Motor neuron (in vitro differentiated cells): ENCODE measurements around the gene MYO15B. TPM values are rescaled to one million over a fixed set of nuclear protein-coding genes. Genes with fewer than 3 reads are reported as not detected.
"Not testable (repeated sequence)": the region's sequence is repeated elsewhere in the genome, so short reads cannot be mapped to it uniquely, and the experiment has no call there.

Source experiments
- ATAC-seq, 8 experiments: fragments of 200-7000 bp; cut with Tn5 transposase; replicated peaks in 6 of 8; 2 replicates each; pipeline ENCODE4 v1.8.0; 2021; ENCODE audit warnings: mild to moderate bottlenecking in 8 of 8, moderate library complexity in 8 of 8
- H3K27ac ChIP-seq, 2 donors: fragments of 250-450 bp; sonication (Bioruptor Pico); 2 replicates each; pipeline ENCODE4 v1.9.0; 2021; ENCODE audit warnings: antibody characterized with exemption in 2 of 2, mild to moderate bottlenecking in 2 of 2, moderate library complexity in 1 of 2
- H3K4me1 ChIP-seq, 2 donors: fragments of 250-450 bp; sonication (Bioruptor Pico); replicated peaks in 1 of 2; 2 replicates each; pipeline ENCODE4 v1.6.1; 2021; ENCODE audit warnings: antibody characterized with exemption in 2 of 2, mild to moderate bottlenecking in 2 of 2, moderate library complexity in 1 of 2
- H3K4me3 ChIP-seq, 5 donors: fragments of 250-450 bp; sonication (Bioruptor Pico); 2 replicates each; pipeline ENCODE4 v1.9.0; 2021; ENCODE audit warnings: antibody characterized with exemption in 5 of 5, mild to moderate bottlenecking in 5 of 5, moderate library complexity in 4 of 5
- WGBS, 10 experiments: fragments of 450-650 bp; shearing (Covaris generic); methylation state at CpG; one replicate each; pipeline ENCODE4 v1.0.0; 2022; 5-methylcytosine and 5-hydroxymethylcytosine counted together
- in situ Hi-C, 9 experiments: fragments of 400-800 bp; cut with MboI; loops; one replicate each; pipeline ENCODE4 v1.15.0; 2021; ENCODE audit warnings: low sequenced_read_pairs in 9 of 9, low pct_unique_long_range_greater_than_20kb in 2 of 9; ENCODE audit not compliant: unreplicated experiment in 9 of 9
- total RNA-seq, 8 experiments: library from RNA; unstranded; fragments of 300-600 nt; gene quantifications; 2 replicates each; pipeline versions ENCODE4 v1.2.3 to v1.2.4, GENCODE V29; 2022

MYO15B gene
- total RNA-seq, 8 experiments from 2014 or later: 2.9 to 31.5 (median 4.5) TPM

- in situ Hi-C loops: no loop called here
- peaks cover 12 to 13% of the 10 kb centered on the region in 2 donors for H3K4me1 ChIP-seq
- WGBS, 10 experiments: no CpG with 5 or more reads among the region's 13 CpGs
- no peak overlapping the region for H3K4me3 ChIP-seq
- H3K27ac ChIP-seq: no peak overlapping the region
- no peak for ATAC-seq
Measured at GRCh38 chr17:75573994-75574393, 13.6 kb upstream of the MYO15B start.

- no peak for ATAC-seq
- Histone ChIP-seq H3K4me1 (peaks cover 12 to 13% of the 10 kb centered on the region in 2 donors), H3K4me3 (no peak overlapping the region), H3K27ac (no peak overlapping the region)
- in situ Hi-C loops: no loop called here
- 67 to 100% (median 86%) methylated on average over 1 to 6 of the region's 29 CpGs; no CpG with 5 or more reads in 6 of the 10 experiments for WGBS, 10 experiments
Measured at GRCh38 chr17:75574404-75575036, 13.1 kb upstream of the MYO15B start.

- WGBS, 10 experiments: 62 to 67% methylated on average over 1 to 7 of the region's 10 CpGs; no CpG with 5 or more reads in 8 of the 10 experiments
- in situ Hi-C loops: no loop called here
- H3K4me1 ChIP-seq: peaks cover 12 to 13% of the 10 kb centered on the region in 2 donors
- H3K4me3 ChIP-seq: no peak overlapping the region
- no peak overlapping the region for H3K27ac ChIP-seq
- no peak for ATAC-seq
Measured at GRCh38 chr17:75575197-75575596, 12.4 kb upstream of the MYO15B start.

- Histone ChIP-seq H3K4me3 (no peak overlapping the region), H3K27ac (no peak overlapping the region), H3K4me1 (peaks cover 7 to 8% of the 10 kb centered on the region in 2 donors)
- no peak for ATAC-seq
- in situ Hi-C loops: no loop called here
- 43 to 100% (median 69%) methylated on average over 2 to 7 of the region's 11 CpGs; no CpG with 5 or more reads in 5 of the 10 experiments for WGBS, 10 experiments
Measured at GRCh38 chr17:75575728-75576127, 11.9 kb upstream of the MYO15B start.

- no peak overlapping the region for H3K27ac ChIP-seq
- no peak overlapping the region for H3K4me3 ChIP-seq
- in situ Hi-C loops: no loop called here
- ATAC-seq: no peak
- 64 to 100% (median 79%) methylated on average over 1 to 11 of the region's 15 CpGs; no CpG with 5 or more reads in 3 of the 10 experiments for WGBS, 10 experiments
- no peaks in the 10 kb centered on the region for H3K4me1 ChIP-seq
Measured at GRCh38 chr17:75576661-75577060, 10.9 kb upstream of the MYO15B start.

- WGBS, 10 experiments: 47 to 100% (median 83%) methylated on average over 1 to 13 of the region's 23 CpGs; no CpG with 5 or more reads in 1 of the 10 experiments
- H3K4me1 ChIP-seq, ATAC-seq, in situ Hi-C loops, H3K27ac ChIP-seq, H3K4me3 ChIP-seq: not testable (repeated sequence)
Measured at GRCh38 chr17:75581121-75581725, 6.4 kb upstream of the MYO15B start.

- H3K27ac ChIP-seq, H3K4me1 ChIP-seq, H3K4me3 ChIP-seq, ATAC-seq, in situ Hi-C loops: not testable (repeated sequence)
- 50 to 100% (median 85%) methylated on average over 1 to 5 of the region's 6 CpGs; no CpG with 5 or more reads in 2 of the 10 experiments for WGBS, 10 experiments
Measured at GRCh38 chr17:75583197-75583596, 4.4 kb upstream of the MYO15B start.

- WGBS, 10 experiments: 60 to 90% (median 87%) methylated on average over 2 to 3 of the region's 7 CpGs; no CpG with 5 or more reads in 7 of the 10 experiments
- ATAC-seq: no peak
- in situ Hi-C loops: no loop called here
- H3K4me3 ChIP-seq: no peak overlapping the region
- H3K27ac ChIP-seq: no peak overlapping the region
- peaks cover 0 to 6% of the 10 kb centered on the region in 2 donors for H3K4me1 ChIP-seq
Measured at GRCh38 chr17:75584849-75585175, 2.8 kb upstream of the MYO15B start.

GRCh38 chr17:75588596-75589011 lies 1.0 kb downstream of the MYO15B start:
- in situ Hi-C loops: no loop called here
- WGBS, 10 experiments: no CpG with 5 or more reads among the region's 49 CpGs
- peak in 6 of 8 experiments; percentile 0 to 25 (median 4) for ATAC-seq
- Histone ChIP-seq H3K4me1 (peaks cover 0 to 10% of the 10 kb centered on the region in 2 donors), H3K27ac (peak overlapping the region in 1 of 2 donors; percentile 42), H3K4me3 (peak overlapping the region; percentile 38 to 44 (median 41))

GRCh38 chr17:75589012-75589918 lies 1.7 kb downstream of the MYO15B start:
- Histone ChIP-seq H3K4me1 (peaks cover 0 to 10% of the 10 kb centered on the region in 2 donors), H3K27ac (peak overlapping the region in 1 of 2 donors; percentile 42), H3K4me3 (peak overlapping the region; percentile 38 to 44 (median 41))
- in situ Hi-C loops: no loop called here
- ATAC-seq: peak; percentile 83 to 95 (median 89)
- 7% methylated on average over 10 of the region's 100 CpGs; no CpG with 5 or more reads in 9 of the 10 experiments for WGBS, 10 experiments

GRCh38 chr17:75589919-75590303 lies 2.3 kb downstream of the MYO15B start:
- H3K4me1 ChIP-seq: peaks cover 0 to 10% of the 10 kb centered on the region in 2 donors
- 20 to 100% methylated on average over 1 to 4 of the region's 29 CpGs; no CpG with 5 or more reads in 8 of the 10 experiments for WGBS, 10 experiments
- no peak overlapping the region for H3K27ac ChIP-seq
- ATAC-seq: no peak
- in situ Hi-C loops: no loop called here
- H3K4me3 ChIP-seq: peak overlapping the region; percentile 38 to 44 (median 41)

GRCh38 chr17:75590314-75590761 lies 2.7 kb downstream of the MYO15B start:
- WGBS, 10 experiments: 0 to 100% (median 82%) methylated on average over 1 to 6 of the region's 8 CpGs; no CpG with 5 or more reads in 4 of the 10 experiments
- Histone ChIP-seq H3K4me3 (no peak overlapping the region), H3K4me1 (peaks cover 0 to 10% of the 10 kb centered on the region in 2 donors), H3K27ac (no peak overlapping the region)
- ATAC-seq: no peak
- in situ Hi-C loops: no loop called here
